GM19240 (cell line): ENCODE results near the gene DNAJC15.
A peak's percentile ranks its signal among the peaks of the same experiment; 100 is the strongest.
"Not testable (repeated sequence)": the region's sequence is repeated elsewhere in the genome, so short reads cannot be mapped to it uniquely, and the experiment has no call there.

Source experiments
- DNase-seq: peaks from one replicate; pipeline ENCODE4 v3.0.0; 2011; ENCODE audit warnings: low spot score; ENCODE audit not compliant: insufficient read length

DNAJC15 gene

DNA sequence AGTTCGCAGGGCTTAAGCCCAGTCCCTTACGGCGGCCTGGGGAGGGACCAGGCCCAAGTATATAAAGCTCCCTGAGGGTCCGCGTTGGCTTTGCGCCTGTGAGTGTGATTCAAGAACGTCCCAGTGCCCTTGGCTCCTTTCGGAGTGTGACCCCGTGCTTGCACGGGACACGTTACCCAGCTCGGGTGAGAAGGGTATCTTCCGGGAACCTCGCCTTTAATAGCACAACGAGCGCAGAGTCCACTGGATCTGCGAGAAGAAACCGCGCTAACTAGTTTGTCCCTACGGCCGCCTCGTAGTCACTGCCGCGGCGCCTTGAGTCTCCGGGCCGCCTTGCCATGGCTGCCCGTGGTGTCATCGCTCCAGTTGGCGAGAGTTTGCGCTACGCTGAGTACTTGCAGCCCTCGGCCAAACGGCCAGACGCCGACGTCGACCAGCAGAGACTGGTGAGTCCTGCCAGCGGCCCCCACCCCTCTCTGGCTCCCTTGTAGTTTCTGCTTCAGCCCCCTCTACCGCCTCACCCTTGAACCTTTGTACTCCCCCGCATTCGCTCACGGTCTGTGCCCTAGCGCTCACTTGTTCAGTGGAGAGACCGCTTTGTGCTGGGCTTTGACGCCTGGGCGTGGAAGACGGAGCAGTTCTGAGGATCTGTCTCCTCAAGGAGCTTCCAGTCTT, at the start of gene DNAJC15:
TSS of gene DNAJC15 (plus strand) at position 298 of the 675 bp plus-strand sequence. CDS start at position 339, 41 bp downstream.
- DNase-seq, result peak; percentile 48

DNA sequence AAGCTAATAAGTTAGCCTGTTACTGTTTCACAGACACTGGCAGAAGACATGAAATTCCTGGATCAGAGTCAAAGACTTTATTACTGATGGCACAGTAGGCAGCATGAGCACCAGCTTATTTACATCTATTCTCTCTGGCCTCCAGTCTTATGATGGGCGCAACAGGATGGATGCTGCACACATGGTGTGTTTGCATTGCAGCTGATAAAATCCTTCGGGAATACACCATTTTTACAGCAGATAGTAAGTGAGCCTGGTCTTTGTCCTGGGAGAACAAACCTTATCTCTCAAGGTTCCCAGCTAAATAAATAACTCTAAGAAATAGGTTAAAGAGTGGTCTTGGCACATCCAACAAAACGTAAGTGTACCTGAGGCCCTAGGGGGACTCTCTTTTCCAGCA, 47.3 kb upstream of the DNAJC15 start:
- DNase-seq, result no peak

DNA sequence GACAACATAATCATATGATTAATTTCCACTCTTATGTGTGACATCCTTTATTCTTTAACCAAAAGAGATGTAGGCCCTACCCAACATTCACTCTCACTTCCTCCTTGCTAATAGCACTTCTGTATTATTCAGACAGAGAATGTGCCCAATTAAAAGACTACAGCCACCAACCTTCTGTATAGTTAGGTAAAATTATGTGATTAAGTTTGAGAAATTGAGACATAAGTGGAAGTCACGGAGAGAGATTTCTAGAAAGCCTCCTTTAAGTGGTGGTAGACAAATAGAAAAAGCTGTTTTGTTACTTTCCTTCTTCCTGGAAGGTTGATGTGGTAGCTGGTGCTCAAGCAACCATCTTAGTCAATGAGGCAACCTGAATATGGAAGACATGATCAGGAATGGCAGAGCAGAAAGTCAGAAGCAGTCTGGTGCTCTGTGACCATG, 46.1 kb upstream of the DNAJC15 start:
- no peak for DNase-seq

DNA sequence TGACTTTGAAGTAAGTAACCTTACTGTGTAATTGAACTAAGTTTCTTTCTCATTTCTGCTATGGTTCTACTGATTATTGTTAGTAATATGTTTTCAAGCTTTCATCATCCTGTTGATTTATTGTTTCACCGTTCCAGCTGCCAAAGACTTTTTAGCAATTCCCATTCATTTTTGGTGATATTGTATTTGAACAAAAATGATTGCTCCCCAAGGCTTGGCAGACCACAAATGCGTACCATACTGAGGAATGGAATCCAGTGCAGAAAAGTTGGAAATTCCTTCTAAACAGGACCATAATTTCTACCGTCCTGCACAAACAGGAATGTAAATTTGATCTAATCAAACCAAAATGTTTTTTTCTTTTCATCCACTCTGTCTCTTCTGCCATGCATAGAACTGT, 42.1 kb upstream of the DNAJC15 start:
- DNase-seq, result no peak

DNA sequence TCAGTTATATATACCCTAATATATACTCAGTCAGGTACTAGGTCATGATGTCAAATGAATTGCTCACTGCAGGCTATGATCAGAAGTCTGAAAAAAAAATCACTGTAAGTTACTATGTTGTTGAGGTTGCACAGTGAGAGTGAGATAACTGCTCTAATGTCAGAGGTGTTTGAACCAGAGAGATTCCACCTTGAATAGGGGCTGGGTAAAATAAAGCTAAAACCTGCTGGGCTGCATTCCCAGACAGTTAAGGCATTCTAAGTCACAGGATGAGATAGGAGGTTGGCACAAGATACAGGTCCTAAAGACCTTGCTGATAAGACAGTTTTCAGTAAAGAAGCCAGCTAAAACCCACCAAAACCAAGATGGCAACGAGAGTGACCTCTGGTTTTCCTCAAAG, 41.5 kb upstream of the DNAJC15 start:
- DNase-seq, result no peak

DNA sequence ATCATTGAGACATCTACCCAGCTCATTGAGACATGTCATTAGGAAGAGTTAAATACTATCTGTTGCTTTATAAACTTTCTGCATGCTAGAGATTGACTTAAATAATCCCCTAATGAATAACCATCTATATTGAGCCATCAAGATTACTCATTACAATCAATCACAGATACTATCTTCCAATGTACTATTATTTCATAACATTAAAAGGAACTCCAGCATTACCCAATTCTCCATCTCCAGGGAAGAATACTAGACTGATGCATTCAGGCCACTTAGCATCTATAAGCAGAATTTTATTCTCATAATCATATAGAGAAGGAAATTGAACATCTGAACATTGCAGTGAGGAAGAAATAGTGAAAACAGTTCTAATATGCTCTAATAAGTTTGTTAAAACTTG, 39.4 kb upstream of the DNAJC15 start:
- DNase-seq, result no peak

DNA sequence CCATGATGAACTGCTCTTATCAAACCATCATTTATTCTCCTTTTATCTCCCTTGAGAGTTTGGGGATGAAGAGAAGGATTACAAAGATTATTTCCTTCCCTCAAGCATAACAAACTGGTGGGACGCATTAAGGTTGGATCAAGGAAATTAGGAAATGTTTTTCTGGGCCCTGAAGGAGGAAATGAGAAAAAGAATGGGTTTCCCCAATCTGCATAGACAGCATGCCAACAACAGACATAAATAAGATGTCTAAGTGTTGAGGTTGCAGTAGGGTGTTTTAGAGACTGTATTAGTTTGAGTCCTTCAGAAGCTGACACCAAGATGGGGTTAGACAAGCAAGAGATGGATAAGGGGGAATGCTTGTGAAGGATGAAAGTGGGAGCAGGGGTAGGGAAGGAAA, 38.7 kb upstream of the DNAJC15 start:
- DNase-seq, result no peak

DNA sequence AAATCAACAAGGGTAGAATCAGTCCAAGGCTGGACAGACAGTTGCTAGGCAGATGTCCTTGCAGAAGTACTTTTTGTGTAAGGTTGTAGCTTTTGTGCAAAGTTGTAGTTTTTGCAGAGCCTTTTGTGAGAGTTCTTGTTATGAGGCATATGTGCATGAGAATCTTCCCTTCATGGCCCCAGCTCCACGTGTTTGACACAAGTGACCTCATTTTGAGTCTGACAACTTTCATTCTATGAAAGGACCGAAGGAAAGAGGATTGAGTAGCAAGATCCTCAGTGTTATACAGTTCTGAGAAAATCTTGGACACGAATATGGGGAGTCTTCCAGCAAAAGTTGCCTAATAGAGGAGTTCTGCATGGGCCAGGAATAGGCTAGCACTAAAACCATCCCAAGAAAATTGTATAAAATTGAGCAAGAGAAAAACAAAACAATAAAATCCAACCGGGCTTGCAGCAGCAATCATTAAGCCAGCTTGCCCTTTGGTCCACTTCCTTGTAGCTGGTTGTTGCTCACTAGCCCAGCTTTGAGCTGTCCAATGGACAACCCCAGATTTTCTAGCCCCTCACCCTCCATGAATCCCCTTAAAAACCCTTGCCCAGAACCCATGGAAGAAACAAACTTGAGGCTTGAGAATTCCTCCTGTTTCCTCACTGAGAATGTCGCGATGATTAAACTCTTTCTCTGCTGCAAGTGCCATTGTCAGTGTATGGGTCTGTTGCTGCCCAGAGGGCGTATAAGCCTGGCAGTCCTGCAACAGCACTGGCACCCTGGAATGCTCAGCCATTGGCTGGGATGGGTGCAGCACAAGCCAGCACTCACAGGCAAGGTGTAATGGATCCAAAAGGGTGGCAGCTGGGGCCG, 37.8 kb upstream of the DNAJC15 start:
- no peak for DNase-seq

DNA sequence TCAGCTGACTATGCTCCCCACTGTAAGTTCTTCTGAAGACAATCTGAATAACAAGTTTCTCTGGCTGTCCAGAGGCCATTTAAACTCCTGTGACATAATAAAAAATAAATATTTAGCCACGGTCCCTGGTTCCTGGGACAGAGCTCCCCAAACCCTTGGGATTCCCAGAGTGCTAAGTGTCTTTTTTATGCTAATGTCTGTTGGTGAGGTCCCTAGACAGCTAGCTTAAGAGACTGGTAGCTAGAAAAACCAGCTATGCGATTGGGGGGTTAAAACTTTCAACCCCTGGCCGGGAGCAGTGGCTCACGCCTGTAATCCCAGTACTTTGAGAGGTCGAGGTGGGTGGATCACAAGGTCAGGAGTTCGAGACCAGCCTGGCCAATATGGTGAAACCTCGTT, 37.2 kb upstream of the DNAJC15 start:
- no peak for DNase-seq

DNA sequence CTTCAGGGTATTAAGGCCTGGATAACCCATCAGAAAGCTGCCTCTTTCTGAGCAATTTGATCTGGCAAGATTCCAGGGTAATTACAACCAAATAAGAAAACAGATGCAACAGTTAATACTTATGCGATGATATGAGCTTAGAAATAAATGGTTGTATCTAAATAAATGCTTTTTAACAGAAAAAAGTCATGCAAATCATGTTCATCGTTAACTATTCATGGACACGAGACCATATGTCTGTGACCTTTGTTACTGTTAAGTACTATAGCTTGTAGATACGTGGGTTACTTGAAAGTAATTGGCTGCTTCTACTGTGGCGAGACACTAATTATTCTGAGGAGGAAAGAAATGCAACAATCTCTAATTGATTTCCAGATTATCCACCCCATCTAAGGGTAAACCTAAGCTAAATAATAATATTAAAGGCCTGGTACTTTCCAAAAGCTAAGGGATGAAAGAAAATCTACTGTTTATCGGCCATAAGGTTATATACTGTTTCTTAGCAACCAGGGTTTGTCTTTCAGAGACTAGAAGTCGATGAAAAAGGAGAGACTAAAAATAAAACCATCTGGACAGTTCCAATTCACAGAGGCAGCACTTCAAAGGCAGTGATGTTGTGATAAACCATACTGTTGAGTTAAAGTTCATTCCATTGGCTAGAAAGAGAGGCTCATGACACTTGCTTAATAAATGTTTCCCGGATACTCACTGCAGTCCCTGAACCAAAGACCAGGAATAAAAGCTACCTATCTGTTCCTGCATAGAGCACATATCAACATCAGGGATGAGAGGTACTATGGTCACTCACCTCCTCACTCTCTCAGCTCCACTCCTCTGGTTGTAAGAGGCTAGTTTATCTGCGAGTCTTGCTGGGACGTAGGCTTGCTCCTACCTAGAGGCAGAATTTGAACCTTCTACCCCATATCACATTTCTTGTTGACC, 32.8 kb upstream of the DNAJC15 start:
- no peak for DNase-seq

DNA sequence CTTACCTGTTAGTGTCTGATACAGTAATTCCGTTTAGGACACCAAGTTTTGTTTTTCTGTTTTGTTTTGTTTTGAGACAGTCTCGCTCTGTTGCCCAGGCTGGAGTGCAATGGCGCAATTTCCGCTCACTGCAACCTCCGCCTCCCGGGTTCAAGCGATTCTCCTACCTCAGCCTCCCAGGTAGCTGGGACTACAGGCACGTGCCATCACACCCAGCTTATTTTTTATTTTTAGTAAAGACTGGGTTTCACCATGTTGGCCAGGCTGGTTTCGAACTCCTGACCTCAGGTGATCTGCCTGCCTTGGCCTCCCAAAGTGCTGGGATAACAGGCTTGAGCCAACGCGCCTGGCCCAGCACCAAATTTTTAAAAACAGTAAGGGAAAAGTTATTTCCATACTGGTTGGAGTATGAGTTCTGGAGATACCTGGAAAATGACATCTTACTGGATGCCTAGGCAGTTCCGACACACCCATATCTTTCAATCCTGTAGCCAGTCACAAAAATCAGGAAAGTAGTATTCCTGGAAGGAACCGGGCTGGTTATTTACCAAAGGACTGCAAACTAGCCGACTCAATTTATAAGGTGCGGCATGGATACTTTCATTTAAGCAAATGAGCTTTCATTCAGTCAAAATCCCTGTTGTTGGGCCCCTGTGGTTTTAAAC, 32.0 kb upstream of the DNAJC15 start:
- not testable (repeated sequence) for DNase-seq

DNA sequence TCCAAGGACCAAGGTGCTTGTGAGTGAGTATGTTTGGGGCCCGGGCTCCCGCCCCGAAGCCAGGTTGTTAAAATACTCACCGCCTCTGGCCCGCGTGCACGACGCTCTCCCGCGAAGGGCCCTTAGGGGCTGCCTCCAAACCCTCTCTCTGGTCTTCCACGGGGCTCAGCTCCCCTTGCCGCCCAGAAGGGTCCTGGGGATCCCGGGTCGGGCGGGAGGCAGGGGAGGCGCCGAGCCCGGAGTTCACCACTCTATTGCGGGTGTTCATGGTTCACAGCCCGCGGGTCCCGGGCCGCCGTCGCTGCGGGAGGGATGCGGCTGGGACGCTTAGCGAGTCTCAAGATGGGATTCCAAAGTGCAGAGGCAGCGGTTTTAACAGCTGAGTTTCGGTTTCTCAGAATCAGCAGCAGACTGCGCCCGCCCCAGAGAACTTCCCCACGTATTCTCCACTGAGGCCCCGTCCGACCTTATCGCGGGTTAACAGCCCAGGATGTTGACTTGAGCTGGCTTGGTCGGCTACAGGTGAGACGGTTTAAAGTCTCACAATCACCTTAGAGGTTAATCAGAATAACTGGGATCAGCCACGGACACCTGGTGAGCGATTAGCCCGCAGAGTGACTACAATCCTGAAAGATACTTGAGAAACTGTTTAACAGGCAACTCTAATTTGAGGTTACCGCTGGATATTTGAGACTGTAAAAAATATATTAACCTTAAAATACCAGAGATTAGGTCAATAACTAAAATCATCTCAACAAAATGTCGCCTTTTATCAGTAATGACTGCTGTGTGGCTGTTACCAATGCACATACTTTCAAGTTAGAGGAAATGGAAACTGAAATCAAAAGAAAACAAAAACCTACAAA, 31.3 kb upstream of the DNAJC15 start, which contains the start of gene EPSTI1:
TSS of gene EPSTI1 (minus strand) at position 344 of the 866 bp plus-strand sequence. CDS start at position 268, 76 bp downstream.
- DNase-seq, result no peak

DNA sequence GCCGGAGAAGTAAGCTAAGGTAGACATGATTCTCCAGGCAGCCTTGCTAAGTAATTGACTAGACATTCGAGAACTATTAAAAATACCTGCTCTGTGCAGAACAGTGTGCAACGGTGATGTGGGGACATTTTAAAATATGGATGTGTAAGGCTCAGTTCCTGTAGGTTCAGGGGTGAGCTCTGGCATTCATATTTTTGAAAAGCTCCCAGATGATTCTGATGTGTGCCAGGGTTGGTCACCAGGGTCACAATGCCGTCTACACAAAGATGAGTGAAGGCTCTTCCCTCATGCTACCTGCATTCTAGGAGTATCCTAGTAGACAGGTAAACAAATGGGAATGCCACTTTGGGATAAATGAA, 30.6 kb upstream of the DNAJC15 start:
- no peak for DNase-seq

DNA sequence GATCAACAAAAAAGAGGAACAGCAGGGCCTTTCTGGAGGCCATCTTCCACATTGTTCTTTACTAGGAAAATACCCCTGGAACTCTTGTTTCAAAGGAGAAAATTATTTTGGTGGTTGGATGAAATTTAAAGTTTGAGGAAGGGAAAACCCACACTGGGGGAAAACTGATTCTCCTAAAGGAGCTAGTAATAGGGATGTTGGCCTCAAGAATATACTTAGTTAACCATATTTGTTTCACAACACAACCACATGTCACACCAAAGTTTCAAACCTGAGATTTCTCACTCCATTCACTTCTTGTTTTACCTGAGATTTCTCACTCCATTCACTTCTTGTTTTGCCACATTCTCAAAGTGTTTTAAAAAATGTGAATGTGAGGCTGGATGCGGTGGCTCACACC, 28.5 kb upstream of the DNAJC15 start:
- DNase-seq, result no peak

DNA sequence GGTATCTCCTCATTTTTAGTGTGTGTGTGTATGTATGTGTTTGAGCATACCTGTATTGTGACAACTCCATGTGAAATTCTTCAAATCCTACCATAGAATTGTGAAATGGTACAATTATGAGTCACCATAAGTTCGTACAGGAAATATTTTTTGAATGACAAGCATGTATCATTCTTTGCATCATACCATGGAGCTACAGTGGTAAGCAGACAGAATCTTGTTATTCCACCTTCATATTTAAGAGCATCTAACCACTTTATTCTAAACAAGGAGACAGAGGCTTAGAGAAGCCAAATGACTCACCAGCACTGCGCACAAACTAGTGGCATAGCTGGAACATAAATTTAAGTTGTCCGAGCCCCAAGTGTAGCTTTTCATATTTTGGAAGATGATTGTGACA, 26.8 kb upstream of the DNAJC15 start:
- no peak for DNase-seq

DNA sequence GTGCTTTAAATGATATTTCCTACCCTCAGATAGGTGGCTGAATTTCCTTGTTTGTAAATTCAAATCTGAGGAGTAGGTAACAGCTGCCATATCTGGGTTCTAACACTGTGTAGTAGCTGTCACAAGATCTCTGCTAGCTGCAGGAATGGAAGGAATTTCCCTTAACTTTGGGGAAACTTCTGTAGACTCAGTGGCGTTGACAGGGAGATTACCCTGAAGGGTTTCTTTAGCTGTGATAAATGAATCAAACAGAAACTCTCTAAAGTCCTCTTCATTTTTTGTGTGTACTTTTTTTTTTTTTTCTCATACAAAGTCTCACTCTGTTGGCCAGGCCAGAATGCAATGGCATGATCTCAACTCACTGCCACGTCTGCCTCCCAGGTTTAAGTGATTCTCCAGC, 26.0 kb upstream of the DNAJC15 start:
- no peak for DNase-seq

DNA sequence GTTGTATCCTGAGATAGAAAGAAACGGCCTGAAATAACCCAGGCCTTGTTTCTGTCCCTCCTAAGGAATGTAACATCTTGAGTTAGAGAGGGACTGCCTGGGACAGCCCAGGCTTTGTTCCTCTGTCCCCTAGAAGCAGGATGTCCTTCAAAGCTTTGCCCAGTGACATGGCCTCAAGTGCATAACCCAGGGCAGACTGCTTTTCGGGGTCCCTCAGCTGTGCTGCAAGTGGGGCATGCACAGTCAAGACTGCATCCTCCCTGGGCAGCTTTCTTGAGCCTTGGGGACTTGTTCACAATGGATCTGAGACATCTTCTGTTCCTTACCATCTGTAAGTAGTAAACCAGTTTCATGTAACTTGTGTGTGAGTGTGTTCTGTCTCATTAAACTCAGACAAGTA, 23.9 kb upstream of the DNAJC15 start:
- DNase-seq, result no peak

DNA sequence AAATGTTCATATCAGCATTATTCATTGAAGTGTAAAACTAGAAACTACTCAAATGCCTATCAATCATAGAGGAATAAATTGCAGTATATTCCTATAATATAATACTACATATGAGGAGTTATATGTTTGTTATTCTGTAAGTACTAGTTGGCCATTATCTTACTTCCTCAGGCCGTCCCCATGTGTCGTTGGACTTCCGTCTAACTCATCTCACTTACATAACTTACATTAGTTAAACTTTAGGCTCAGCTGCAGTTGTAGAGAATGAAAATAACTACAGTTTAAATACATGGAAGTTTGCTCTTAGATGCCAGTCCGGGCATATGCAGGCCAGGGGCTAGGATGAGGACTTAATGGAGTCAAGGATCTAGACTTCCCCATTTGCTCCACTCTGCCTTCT, 22.7 kb upstream of the DNAJC15 start:
- DNase-seq, result no peak

DNA sequence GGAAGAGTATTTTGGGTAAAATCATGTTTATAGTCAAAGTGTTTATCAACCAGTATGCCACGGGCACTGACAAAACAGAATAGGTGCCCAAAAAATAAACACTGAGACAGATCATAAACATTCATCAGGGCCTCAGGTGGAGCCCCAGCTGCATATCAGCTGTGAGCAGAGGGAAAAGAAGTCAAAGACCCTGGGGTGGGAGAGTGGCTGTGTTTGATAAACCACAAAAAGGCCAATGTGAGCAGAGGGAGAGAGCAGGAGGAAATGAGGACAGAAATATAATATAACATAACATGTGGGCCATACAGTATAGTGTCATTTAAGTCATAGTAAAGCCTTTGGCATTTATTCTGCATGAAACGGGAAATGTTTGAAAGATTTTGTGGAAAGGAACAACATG, 21.4 kb upstream of the DNAJC15 start:
- no peak for DNase-seq

DNA sequence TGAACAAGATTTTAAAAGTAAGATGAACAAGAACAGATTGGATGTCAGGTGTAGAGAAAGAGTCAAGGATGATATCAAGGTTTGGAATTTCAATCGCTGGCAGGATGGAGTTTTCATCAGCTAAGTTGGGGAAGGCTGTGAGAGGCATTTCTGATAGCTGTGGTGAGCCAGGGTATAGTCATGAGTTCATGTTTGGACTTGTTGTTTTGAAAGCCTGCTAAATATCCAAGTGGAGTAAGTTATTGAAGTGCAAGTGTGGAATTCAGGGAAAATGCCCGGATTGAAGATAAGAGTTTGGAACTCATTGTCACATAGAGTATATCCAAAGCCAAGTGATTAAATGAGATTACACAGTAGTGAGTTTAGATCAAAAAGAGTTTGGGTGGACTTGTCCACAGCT, 20.4 kb upstream of the DNAJC15 start:
- DNase-seq, result no peak
